Pancreas (tissue), 10 donors: ENCODE data around the gene WDR77. TPM values are rescaled to one million over a fixed set of nuclear protein-coding genes. Genes with fewer than 3 reads are reported as not detected.

Experiments used
- ATAC-seq, 4 donors: fragments of 200-7000 bp; cut with Tn5 transposase; one replicate each; pipeline versions ENCODE4 v1.8.0 to v1.9.1; 2020; ENCODE audit warnings: mild to moderate bottlenecking in 4 of 4, moderate library complexity in 4 of 4
- DNase-seq, 6 donors: peaks; one replicate each; pipeline ENCODE4 v3.0.0-alpha.2; 2020
- FAIRE-seq: peaks from 2 replicates; lab custom pipeline; 2012; peaks lifted over from hg19 to GRCh38; lab: Jason Lieb, UNC
- H3K27ac ChIP-seq, 4 donors: fragments of 200-600 bp; sonication (generic); 1 replicate in 3 of 4; 2 replicates in 1 of 4; pipeline versions ENCODE4 v1.5.0 to v1.8.0; 2020
- H3K27me3 ChIP-seq, 4 donors: fragments of 200-600 bp; one replicate each; pipeline ENCODE4 v1.8.0; 2021
- H3K36me3 ChIP-seq, 3 donors: fragments of 200-600 bp; sonication (generic) in 1 of 3; one replicate each; pipeline versions ENCODE4 v1.5.0 to v1.8.0; 2020 to 2021
- H3K4me1 ChIP-seq, 3 donors: fragments of 200-600 bp; one replicate each; pipeline ENCODE4 v1.8.0; 2021
- H3K4me3 ChIP-seq, 4 donors: fragments of 200-600 bp; sonication (generic) in 2 of 4; one replicate each; pipeline versions ENCODE4 v1.5.0 to v1.8.0; 2020 to 2021
- H3K9me3 ChIP-seq, 4 donors: fragments of 200-600 bp; one replicate each; pipeline ENCODE4 v1.8.0; 2021
- WGBS, 2 donors: extraction: QIAGEN DNeasy Blood & Tissue Kit; methylation state at CpG; one replicate each; pipeline ENCODE4 v1.1.7; 2013; 5-methylcytosine and 5-hydroxymethylcytosine counted together
- intact Hi-C, 3 donors: fragments of 100-400 bp; cut with DNase I; formaldehyde crosslinking; loops; one replicate each; pipeline versions ENCODE4 v1.11.1 to v1.14.2; 2022
- polyA plus RNA-seq, 2 donors: library from polyadenylated mRNA; stranded (reverse); fragments of 200-250 nt; gene quantifications; one replicate each; pipeline ENCODE4 v1.2.3, GENCODE V29; 2013
- total RNA-seq, 6 donors: library from RNA; stranded (reverse); fragmentation: NEBNext Ultra II Directional in 4 of 6; extraction: Animal tissue kit (Norgen Biotek cat#: 25700) in 4 of 6; gene quantifications; one replicate each; pipeline versions ENCODE4 v1.2.1 to v1.2.4, GENCODE V29; 2021 to 2023
- TF ChIP-seq, protein P1 (sequence below), 4 donors: fragments of 200-600 bp; sonication (generic) in 3 of 4; IDR thresholded peaks; one replicate each; pipeline versions ENCODE4 v1.5.0 to v1.8.0; 2021; ENCODE audit warnings: antibody characterized with exemption in 4 of 4
- donor health status: healthy with polysubstance abuse.
- donor health status: DM: no; HTN: no; CAD: no; lungs with moderate emphysema.
- donor health status: DM: no; HTN: no; CAD: no.
- donor health status: control.
- donor health status: control.
- donor health status: Bipolar disorder and iron deficiency.
- donor health status: DM: yes; HTN: yes; CAD: no.
- donor health status: DM: no; HTN: no; CAD: no.
- donor health status: DM: no; HTN: no; CAD: no.
- donor health status: DM: yes; HTN: yes; CAD: no.

Gene WDR77
- total and polyA plus RNA-seq, 8 donors, result 4.8 to 15.2 (median 10.1) TPM

DNA sequence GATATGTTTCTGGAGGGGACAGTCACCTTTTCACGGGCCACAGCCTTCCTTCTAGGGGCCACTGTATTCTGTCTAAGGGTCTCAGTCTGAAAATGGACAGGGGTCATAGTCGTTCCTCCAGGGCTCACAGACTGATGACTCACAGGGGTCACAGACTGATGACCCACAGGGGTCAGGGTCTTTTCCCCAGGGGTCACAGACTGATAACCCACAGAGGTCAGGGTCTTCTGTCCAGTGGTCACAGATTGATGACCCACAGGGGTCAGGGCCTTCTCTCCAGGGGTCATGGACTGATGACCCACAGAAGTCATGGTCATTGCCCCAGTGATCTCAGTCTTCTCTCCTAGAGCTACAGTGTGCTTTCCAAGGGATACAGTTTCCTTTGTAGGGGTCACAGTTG is 34.3 kb downstream of the WDR77 start:
- 69 to 81% methylated on average over 2 of the region's 2 CpGs for WGBS, 2 donors
- FAIRE-seq, result no peak
- DNase-seq, result no peak
- Histone ChIP-seq H3K27me3 (no peaks in the 10 kb centered on the region), H3K9me3 (no peaks in the 10 kb centered on the region), H3K4me3 (no peak overlapping the region), H3K27ac (no peak overlapping the region), H3K36me3 (no peaks in the 10 kb centered on the region), H3K4me1 (no peaks in the 10 kb centered on the region)
- TF ChIP-seq, protein P1, sequence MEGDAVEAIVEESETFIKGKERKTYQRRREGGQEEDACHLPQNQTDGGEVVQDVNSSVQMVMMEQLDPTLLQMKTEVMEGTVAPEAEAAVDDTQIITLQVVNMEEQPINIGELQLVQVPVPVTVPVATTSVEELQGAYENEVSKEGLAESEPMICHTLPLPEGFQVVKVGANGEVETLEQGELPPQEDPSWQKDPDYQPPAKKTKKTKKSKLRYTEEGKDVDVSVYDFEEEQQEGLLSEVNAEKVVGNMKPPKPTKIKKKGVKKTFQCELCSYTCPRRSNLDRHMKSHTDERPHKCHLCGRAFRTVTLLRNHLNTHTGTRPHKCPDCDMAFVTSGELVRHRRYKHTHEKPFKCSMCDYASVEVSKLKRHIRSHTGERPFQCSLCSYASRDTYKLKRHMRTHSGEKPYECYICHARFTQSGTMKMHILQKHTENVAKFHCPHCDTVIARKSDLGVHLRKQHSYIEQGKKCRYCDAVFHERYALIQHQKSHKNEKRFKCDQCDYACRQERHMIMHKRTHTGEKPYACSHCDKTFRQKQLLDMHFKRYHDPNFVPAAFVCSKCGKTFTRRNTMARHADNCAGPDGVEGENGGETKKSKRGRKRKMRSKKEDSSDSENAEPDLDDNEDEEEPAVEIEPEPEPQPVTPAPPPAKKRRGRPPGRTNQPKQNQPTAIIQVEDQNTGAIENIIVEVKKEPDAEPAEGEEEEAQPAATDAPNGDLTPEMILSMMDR (IDR thresholded peaks at IDR 0.05), result no peak
- no peak for ATAC-seq
- intact Hi-C loops, result no loop called here

DNA sequence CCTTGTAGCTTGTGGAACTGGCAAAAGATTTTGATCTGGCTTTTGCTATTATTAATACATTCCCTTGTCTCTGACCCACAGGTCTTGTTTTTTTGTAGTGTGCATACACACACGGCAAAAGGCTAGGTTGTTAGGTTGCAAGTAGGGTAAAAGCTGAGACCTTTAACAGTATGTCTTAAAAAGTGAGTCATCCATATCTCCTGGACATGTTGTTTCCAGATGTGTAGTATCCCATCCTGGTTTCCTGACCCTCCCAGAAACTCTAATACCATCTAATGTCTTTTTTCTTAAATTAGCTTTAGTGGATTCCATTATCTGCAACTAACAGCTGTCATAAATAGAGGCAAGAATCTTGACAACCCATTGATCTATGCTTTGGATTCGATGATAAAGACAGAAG is 36.2 kb downstream of the WDR77 start:
- Histone ChIP-seq H3K27me3 (no peaks in the 10 kb centered on the region), H3K9me3 (no peaks in the 10 kb centered on the region), H3K27ac (no peak overlapping the region), H3K36me3 (no peaks in the 10 kb centered on the region), H3K4me1 (no peaks in the 10 kb centered on the region), H3K4me3 (no peak overlapping the region)
- intact Hi-C loops, result no loop called here
- FAIRE-seq (no peak), DNase-seq (no peak), ATAC-seq (no peak)
- 66 to 69% methylated on average over 2 of the region's 2 CpGs for whole genome bisulfite sequencing, 2 donors
- TF ChIP-seq, protein P1 (IDR thresholded peaks at IDR 0.05), result no peak

DNA sequence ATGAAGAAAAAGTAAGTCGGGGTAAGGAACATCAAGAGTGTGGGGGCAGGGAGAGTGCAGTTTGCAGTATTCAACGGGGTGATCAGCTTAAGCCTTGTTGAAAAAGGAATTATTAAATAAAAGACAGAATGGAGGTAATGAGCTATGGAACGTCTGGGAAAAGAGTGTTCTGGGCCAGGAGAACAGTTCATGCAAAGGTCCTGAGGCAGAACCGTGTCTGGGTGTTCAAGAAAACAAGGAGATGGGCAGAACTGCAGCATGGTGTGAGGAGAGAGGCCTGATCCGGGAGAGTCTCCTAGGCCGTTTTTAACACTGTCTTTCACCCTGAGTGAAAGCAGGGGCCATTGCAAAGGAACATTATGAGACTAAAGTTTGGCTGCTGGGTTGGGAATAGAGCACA is 41.8 kb downstream of the WDR77 start:
- ATAC-seq (no peak), FAIRE-seq (no peak), DNase-seq (no peak)
- H3K9me3 ChIP-seq, result no peaks in the 10 kb centered on the region
- 58 to 71% methylated on average over 6 of the region's 6 CpGs for WGBS, 2 donors
- no peak overlapping the region for H3K4me3 ChIP-seq
- TF ChIP-seq, protein P1 (IDR thresholded peaks at IDR 0.05), result no peak
- no peaks in the 10 kb centered on the region for H3K36me3 ChIP-seq
- peaks cover 0 to 3% (median 0%) of the 10 kb centered on the region in 4 donors for H3K27me3 ChIP-seq
- H3K4me1 ChIP-seq, result peaks cover 0 to 6% (median 0%) of the 10 kb centered on the region in 3 donors
- no peak overlapping the region for H3K27ac ChIP-seq
- intact Hi-C loops, result no loop called here

DNA sequence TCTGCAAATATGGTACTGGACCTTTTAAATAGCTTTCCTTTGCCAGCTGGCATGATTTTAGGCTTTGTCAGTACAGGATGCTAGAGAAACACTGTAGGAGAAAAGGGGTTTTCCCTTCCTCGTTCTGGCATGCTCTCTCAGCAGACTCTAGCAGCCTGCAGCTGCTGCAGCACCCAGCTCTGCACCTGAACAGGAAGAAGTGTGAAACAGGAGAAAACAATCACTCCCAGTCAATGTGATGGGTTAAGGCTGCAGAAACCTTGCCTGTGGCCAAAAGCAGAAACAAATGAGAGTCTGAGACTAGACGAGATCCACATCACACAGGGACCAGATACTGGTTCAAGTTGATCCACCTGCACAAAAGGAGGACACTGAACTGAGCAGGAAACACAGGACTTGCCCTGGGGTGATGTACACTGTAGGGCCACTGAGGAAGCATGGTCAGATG is 42.7 kb downstream of the WDR77 start:
- TF ChIP-seq, protein P1 (IDR thresholded peaks at IDR 0.05), result no peak
- no peak overlapping the region for H3K4me3 ChIP-seq
- 0 to 1% methylated on average over 2 of the region's 2 CpGs for WGBS, 2 donors
- peaks cover 0 to 6% (median 0%) of the 10 kb centered on the region in 3 donors for H3K4me1 ChIP-seq
- H3K36me3 ChIP-seq, result no peaks in the 10 kb centered on the region
- intact Hi-C loops, result no loop called here
- no peaks in the 10 kb centered on the region for H3K9me3 ChIP-seq
- H3K27me3 ChIP-seq, result peaks cover 0 to 3% (median under 1%) of the 10 kb centered on the region in 4 donors
- FAIRE-seq (no peak), ATAC-seq (peak; percentile 97 to 100 (median 100)), DNase-seq (peak in 5 of 6 donors; percentile 65 to 81 (median 77))
- H3K27ac ChIP-seq, result no peak overlapping the region

DNA sequence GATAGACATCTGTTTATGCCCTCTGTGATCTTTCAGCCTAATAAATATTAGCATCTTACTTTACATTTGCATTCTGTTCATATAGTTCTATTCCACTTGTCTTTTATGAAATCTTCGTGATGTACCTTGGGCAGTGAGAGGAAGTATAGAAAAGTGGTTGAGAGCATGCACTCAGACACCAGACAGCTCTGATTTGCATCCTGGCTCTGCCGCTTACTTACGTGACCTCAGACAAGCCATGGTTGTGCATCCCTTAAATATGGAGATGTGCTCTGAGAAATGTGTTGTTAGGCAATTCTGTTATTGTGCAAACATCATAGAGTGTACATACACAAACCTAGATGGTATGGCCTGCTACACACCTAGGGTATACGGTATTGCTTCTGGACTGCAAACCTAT is 44.5 kb downstream of the WDR77 start:
- WGBS, 2 donors, result 77 to 81% methylated on average over 4 of the region's 4 CpGs
- H3K4me1 ChIP-seq, result peaks cover 0 to 6% (median 0%) of the 10 kb centered on the region in 3 donors
- no peak for ATAC-seq
- no peaks in the 10 kb centered on the region for H3K9me3 ChIP-seq
- no peak for FAIRE-seq
- H3K4me3 ChIP-seq, result no peak overlapping the region
- H3K27ac ChIP-seq, result no peak overlapping the region
- intact Hi-C loops, result loop anchor here in 2 of 3 donors (5.0 kb wide), 1 partner anchor 182 kb away; no protein-coding TSS in a partner anchor
- DNase-seq, result no peak
- H3K36me3 ChIP-seq, result no peaks in the 10 kb centered on the region
- TF ChIP-seq, protein P1 (IDR thresholded peaks at IDR 0.05), result no peak
- H3K27me3 ChIP-seq, result peaks cover 0 to 5% (median 2%) of the 10 kb centered on the region in 4 donors
